NAMALWA (cell line): Measurements from ENCODE around the gene GPS2.

Experiments
- DNase-seq: peaks from one replicate; pipeline ENCODE4 v3.0.0-alpha.2; 2015; ENCODE audit warnings: low spot score

The GPS2 gene

DNA sequence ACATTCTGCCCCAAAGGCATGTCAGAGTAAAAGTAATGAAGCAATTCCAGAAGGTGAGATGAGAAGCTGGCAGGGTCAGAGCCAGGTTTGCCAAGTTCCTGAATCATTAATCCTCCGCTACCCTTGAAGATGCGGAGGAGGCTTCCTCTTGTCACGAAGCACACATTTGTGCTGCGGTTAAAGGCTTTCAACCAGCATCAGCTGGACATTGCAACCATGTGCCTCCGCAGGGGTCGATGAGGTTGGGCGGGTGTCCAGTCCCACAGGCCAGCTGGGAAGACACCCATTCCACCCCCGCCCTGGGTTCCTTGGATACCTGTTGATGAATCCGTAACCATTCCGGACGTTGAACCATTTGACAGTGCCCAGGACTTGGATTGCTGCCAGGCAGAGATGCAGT, 22.0 kb downstream of the GPS2 start:
- no peak for DNase-seq

DNA sequence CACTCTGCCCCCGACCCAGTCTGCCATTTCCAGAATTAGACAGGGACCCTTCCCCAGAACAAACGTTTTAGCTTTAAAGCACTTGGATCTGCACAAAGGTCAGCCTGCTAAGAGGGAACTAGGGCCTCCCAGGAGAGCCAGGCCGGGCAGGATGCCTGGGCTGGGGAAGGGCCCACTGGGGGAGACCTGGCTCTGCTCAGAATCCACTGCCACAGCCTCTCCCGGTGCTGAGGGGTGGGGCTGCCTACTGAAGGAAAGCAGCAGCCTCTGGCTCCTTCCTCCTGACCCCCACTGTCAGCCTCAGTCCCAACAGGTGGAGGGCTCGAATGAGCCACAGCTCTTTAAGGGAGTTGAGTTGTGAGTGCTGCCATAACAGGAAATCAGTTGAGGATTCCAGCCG, 22.4 kb downstream of the GPS2 start:
- DNase-seq = no peak

DNA sequence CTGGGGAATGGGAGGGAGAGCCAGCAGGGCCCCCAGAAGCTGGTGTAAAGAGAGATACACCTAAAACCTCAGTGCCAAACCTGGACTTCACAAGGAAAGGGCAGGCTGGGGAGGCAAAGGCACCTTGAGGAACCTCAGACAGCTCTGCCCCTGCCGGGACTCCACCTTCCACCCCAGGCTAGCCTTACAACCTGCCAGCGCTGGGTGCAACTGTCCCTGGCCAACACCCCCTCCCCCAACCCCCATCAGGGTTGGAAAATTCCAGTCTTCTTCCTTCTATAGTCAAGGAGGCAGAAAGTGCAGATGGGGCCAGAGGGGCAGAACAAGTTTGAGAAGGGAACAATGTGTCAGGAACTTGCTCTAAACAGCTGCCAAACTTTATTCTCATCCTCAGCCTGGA, 23.0 kb downstream of the GPS2 start:
- no peak for DNase-seq

GRCh38 chr17:7290685-7291084, 24.5 kb downstream of the GPS2 start:
- DNase-seq = no peak

GRCh38 chr17:7290166-7290565, 25.0 kb downstream of the GPS2 start:
- DNase-seq = no peak

- no peak for DNase-seq
Measured at GRCh38 chr17:7289256-7290032, 25.7 kb downstream of the GPS2 start.

- no peak for DNase-seq
Measured at GRCh38 chr17:7285679-7286078, 29.5 kb downstream of the GPS2 start.

GRCh38 chr17:7284911-7285310, 30.2 kb downstream of the GPS2 start:
- DNase-seq = no peak

DNA sequence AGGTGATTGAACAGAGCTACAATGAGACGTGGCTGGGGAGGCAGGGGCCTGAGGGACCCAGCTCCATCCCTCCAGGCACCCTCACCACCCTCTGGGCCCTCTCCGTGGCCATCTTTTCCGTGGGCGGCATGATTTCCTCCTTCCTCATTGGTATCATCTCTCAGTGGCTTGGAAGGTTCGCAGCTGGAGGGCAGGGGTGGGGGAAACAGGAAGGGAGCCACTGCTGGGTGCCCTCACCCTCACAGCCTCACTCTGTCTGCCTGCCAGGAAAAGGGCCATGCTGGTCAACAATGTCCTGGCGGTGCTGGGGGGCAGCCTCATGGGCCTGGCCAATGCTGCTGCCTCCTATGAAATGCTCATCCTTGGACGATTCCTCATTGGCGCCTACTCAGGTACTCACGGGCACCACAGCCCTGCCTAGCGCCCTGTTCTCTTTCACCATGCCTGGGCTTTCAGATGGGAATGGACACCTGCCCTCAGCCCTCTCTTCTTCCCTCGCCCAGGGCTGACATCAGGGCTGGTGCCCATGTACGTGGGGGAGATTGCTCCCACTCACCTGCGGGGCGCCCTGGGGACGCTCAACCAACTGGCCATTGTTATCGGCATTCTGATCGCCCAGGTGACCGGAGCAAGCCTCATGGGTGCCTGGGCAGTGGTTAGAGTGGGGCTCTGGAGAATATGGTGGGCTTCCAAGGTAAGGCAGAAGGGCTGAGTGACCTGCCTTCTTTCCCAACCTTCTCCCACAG, 31.5 kb downstream of the GPS2 start:
- DNase-seq = no peak

DNA sequence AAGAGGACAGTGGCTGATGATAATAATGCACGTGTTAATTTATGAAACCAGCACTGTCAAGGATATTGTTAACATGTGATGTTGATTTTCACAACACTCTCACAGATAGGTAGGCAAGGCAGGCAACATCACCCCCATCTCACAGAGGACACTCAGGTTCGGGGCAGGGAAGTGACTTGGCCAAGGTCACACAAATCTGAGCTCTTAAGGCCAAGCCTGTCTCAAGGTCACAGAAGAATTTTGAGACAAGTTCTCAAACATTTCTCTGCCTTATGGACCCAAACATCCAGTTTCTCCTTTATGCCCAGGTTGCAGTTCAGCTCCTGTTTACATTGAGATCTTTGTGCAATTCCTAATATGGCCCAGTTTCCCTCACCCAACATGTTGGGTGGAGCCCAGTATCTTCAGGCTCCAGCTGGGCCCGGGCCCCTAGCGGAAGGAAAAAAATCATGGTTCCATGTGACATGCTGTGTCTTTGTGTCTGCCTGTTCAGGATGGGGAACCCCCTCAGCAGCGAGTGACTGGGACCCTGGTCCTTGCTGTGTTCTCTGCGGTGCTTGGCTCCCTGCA, 32.3 kb downstream of the GPS2 start:
- DNase-seq = peak; percentile 35

DNA sequence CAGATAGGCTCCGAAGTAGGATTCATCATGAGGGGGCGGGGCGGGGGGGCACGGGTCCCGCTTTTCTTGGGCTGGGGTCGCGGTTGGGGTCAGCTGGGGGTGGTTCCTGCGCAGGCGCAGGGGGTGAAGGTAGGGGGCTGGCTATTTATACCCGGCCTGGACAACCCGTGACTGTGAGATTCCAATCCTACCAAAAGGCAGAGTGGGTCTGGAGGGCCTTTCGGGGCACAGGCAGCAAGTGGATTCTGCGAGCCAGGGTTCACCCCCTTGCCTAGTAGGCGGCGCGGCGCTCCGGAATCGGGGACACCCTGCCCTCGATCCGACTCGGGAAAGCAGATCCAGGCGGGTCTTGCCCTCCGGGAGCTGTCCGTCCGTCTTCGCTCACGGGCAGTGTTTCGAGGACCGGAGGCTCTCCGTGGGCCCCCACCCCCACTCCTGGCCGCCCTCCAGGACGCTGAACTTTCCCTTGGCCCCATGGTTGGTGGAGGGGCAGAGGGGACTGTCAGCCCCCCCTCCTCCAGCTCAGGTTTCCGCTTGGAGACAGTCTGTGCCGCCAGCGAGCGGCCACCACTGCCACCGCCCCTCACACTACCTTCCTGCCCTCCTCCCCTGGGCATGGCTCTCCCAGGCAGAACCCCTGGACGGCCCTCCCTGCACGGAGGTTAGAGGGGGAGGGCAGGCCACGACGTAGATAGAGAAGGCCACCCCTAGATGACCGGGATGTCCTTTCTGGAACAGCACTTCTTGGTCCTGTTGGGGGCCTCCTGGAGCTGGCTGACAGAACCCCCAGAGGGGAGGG, 33.0 kb downstream of the GPS2 start:
- no peak for DNase-seq

GRCh38 chr17:7281074-7281952, 33.8 kb downstream of the GPS2 start, which contains the start of gene SLC2A4:
SLC2A4 (plus strand) TSS chr17:7281718; CDS start chr17:7281935, 217 bp downstream.
- peak; percentile 92 for DNase-seq

- peak; percentile 91 for DNase-seq
Measured at GRCh38 chr17:7280519-7281073, 34.6 kb downstream of the GPS2 start.

- DNase-seq = no peak
Measured at GRCh38 chr17:7279448-7279847, 35.7 kb downstream of the GPS2 start.

DNA sequence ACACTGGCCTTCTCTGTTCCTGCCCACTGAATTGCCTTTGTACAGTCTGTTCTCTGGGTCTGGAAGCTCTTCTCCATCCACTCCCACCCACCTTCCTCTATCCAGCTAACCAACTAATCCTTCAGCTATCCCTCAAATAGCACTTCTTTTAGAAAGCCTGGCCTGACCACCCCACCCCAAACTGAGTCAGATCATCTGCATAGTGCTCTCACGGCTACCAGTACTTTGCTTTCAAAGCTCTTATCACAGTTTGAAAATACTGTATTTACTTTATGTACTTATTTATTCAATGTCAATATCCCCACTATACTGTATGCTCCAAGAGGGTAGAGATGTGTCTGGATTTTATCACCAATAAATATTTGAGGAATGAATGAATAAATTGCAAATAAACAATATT, 48.4 kb downstream of the GPS2 start:
- no peak for DNase-seq

DNA sequence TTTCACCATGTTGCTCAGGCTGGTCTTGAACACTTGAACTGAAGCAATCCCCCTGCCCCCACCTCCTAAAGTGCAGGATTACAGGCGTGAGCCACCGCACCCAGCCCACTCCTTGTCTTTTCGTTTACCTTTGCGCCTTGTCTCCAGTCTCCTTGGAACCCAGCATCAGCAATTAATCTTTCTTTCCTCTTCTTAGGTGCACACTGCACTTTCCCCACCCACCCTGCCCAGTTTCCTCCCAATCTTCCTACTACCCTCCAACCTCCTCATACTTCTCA, 51.4 kb downstream of the GPS2 start:
- no peak for DNase-seq

DNA sequence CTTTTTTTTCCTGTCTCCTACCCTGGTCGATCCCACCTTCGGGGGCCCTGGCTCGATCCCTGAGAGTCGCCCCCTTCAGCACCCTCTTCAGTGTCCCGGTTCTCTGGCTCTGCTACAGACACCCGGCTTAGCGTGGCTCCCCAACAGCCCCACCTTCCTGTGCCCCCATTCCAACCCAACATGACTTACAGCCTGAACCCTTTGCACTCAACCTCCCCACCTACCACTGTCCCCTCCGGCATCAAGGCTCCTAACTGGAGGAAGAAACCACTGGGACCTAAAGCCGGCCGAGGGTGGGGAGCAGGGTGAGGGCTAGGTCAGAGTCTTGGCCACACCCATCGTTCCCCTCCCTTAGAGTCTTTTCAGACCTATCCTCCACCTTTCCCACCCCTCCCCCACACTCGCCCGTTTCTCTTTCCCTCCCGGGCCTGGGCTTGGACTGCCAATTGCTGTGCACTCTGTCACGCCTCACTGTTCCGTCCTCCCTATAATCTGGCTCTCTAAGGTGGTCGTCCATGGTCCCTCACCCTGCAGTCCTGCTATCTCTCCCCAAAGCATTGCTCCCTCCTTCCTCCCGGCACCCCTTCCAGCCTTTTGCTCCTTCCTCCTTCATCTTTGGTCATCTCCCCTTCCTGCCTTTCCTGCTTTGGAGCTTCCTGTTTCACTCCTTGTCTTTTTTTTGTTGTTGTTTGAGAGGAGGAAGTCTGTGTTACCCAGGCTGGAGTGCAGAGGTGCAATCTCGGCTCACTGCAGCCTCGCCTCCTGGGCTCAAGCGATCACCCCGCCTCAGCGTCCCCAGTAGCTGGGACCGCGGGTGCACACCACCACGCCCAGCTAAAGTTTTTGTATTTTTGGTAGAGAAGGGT, 52.0 kb downstream of the GPS2 start:
- DNase-seq = no peak
